ENCODE data around the gene CD302. TPM values are rescaled to one million over a fixed set of nuclear protein-coding genes. Genes with fewer than 3 reads are reported as not detected.
A peak's percentile ranks its signal among the peaks of the same experiment; 100 is the strongest.

CD302 gene
- total and polyA plus RNA-seq, 2 experiments from 2014 or later = 10.5 to 13.9 TPM

GRCh38 chr2:159759577-159759976 is 38.4 kb downstream of the CD302 start:
- no peak overlapping the region for H3K4me3 ChIP-seq
- H3K79me2 ChIP-seq (ENCODE audit: insufficient read depth) = peaks cover 98% of the 10 kb centered on the region
- H3K9me3 ChIP-seq (ENCODE audit: low read depth) = no peaks in the 10 kb centered on the region
- in situ Hi-C loops (cut with MboI) = no loop called here
- no peaks in the 10 kb centered on the region for H3K27me3 ChIP-seq (replicated peaks; ENCODE audit: insufficient read depth)
- H3K9me2 ChIP-seq (ENCODE audit: insufficient read depth) = no peaks in the 10 kb centered on the region
- no peak overlapping the region for H2AFZ ChIP-seq
- TF ChIP-seq EZH2 (IDR thresholded peaks at IDR 0.05; ENCODE audit: insufficient read depth, poor library complexity, severe bottlenecking) (no peak), EZH2phosphoT487 (IDR thresholded peaks at IDR 0.05; ENCODE audit: insufficient read depth, low read depth) (no peak)
- H3F3A ChIP-seq (ENCODE audit: insufficient read depth) = peaks cover 47% of the 10 kb centered on the region
- no peak overlapping the region for H3K9ac ChIP-seq
- H3K36me3 ChIP-seq (ENCODE audit: low read depth) = peaks cover 72% of the 10 kb centered on the region
- DNase-seq = no peak
- H3K27ac ChIP-seq = no peak overlapping the region
- no peak overlapping the region for H3K4me2 ChIP-seq (ENCODE audit: unreplicated experiment)
- peaks cover 9% of the 10 kb centered on the region; the same call in 1 of the 2 replicates for H4K20me1 ChIP-seq (ENCODE audit: insufficient read depth)
- WGBS, 2 experiments (ENCODE audit: low coverage in 1 of 2, low lambda C conversion rate in 2 of 2, missing lambda C conversion rate in 2 of 2) = 55 to 59% methylated on average over 3 of the region's 3 CpGs
- H3K4me1 ChIP-seq (ENCODE audit: insufficient read depth) = peaks cover 29% of the 10 kb centered on the region

DNA sequence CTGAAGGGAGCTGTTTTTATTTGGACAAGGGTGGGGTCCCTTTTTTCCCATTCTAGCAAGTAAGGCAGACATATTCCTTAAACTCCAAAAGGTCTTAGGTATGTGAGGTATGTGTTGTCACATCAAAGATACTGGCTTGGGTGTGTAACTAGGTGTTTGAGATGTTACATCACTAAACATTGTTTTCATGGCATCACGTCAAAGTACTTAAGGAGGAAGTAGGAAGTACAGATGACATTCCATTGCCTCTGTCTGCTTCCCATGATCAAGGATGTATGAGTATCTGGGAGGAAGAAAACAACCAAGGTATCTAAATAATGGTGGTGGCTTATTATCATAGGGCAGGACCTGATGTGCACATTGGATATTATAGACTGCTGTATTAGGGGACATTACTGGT is 39.3 kb downstream of the CD302 start:
- H3K9me2 ChIP-seq (ENCODE audit: insufficient read depth) = no peaks in the 10 kb centered on the region
- H3K9ac ChIP-seq = no peak overlapping the region
- WGBS, 2 experiments (ENCODE audit: low coverage in 1 of 2, low lambda C conversion rate in 2 of 2, missing lambda C conversion rate in 2 of 2) = 100% methylated on average over 1 of the region's 1 CpG
- H3K27ac ChIP-seq = no peak overlapping the region
- H3K4me1 ChIP-seq (ENCODE audit: insufficient read depth) = peaks cover 29% of the 10 kb centered on the region
- peaks cover 9% of the 10 kb centered on the region; the same call in 1 of the 2 replicates for H4K20me1 ChIP-seq (ENCODE audit: insufficient read depth)
- H3K36me3 ChIP-seq (ENCODE audit: low read depth) = peaks cover 73% of the 10 kb centered on the region
- peaks cover 55% of the 10 kb centered on the region for H3F3A ChIP-seq (ENCODE audit: insufficient read depth)
- in situ Hi-C loops (cut with MboI) = no loop called here
- no peaks in the 10 kb centered on the region for H3K9me3 ChIP-seq (ENCODE audit: low read depth)
- no peak overlapping the region for H3K4me2 ChIP-seq (ENCODE audit: unreplicated experiment)
- H3K79me2 ChIP-seq (ENCODE audit: insufficient read depth) = peaks cover 98% of the 10 kb centered on the region
- H3K4me3 ChIP-seq = no peak overlapping the region
- no peak overlapping the region for H2AFZ ChIP-seq
- peak; percentile 16 for DNase-seq
- no peaks in the 10 kb centered on the region for H3K27me3 ChIP-seq (replicated peaks; ENCODE audit: insufficient read depth)
- TF ChIP-seq EZH2 (IDR thresholded peaks at IDR 0.05; ENCODE audit: insufficient read depth, poor library complexity, severe bottlenecking) = no peak
- no peak for TF ChIP-seq EZH2phosphoT487 (IDR thresholded peaks at IDR 0.05; ENCODE audit: insufficient read depth, low read depth)

DNA sequence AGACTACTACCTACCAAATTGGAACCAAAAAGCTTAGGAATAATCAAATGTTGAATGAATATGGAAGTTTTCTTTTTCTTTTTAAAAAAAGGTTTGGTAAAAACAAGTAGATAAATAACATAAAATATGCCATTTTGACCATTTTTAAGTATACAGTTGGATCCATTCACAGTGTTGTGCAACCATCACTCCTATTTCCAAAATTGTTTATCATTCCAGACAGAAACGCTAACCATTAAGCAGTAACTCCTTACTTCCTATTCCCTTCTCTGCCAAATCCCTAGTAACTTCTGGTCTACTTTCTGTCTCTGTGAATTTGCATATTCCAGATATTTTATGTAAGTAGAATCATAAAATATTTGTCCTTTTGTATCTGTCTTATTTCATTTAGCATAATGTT is 39.8 kb downstream of the CD302 start:
- Histone ChIP-seq H3K4me2 (ENCODE audit: unreplicated experiment) (no peak overlapping the region), H3K4me3 (no peak overlapping the region), H3K4me1 (ENCODE audit: insufficient read depth) (peaks cover 29% of the 10 kb centered on the region), H3K36me3 (ENCODE audit: low read depth) (peaks cover 73% of the 10 kb centered on the region), H3K9ac (no peak overlapping the region), H3K9me3 (ENCODE audit: low read depth) (no peaks in the 10 kb centered on the region), H3K9me2 (ENCODE audit: insufficient read depth) (no peaks in the 10 kb centered on the region), H3F3A (ENCODE audit: insufficient read depth) (peaks cover 55% of the 10 kb centered on the region), H3K27ac (no peak overlapping the region), H4K20me1 (ENCODE audit: insufficient read depth) (peaks cover 9% of the 10 kb centered on the region; the same call in 1 of the 2 replicates), H3K27me3 (replicated peaks; ENCODE audit: insufficient read depth) (no peaks in the 10 kb centered on the region), H2AFZ (no peak overlapping the region), H3K79me2 (ENCODE audit: insufficient read depth) (peaks cover 98% of the 10 kb centered on the region)
- in situ Hi-C loops (cut with MboI) = no loop called here
- WGBS, 2 experiments (ENCODE audit: low coverage in 1 of 2, low lambda C conversion rate in 2 of 2, missing lambda C conversion rate in 2 of 2) = 3 to 15% methylated on average over 1 of the region's 1 CpG
- TF ChIP-seq EZH2 (IDR thresholded peaks at IDR 0.05; ENCODE audit: insufficient read depth, poor library complexity, severe bottlenecking) (no peak), EZH2phosphoT487 (IDR thresholded peaks at IDR 0.05; ENCODE audit: insufficient read depth, low read depth) (no peak)
- no peak for DNase-seq

- in situ Hi-C loops (cut with MboI) = no loop called here
- Histone ChIP-seq H3K36me3 (ENCODE audit: low read depth) (peaks cover 76% of the 10 kb centered on the region), H3K79me2 (ENCODE audit: insufficient read depth) (peaks cover 99% of the 10 kb centered on the region), H3K4me1 (ENCODE audit: insufficient read depth) (peaks cover 29% of the 10 kb centered on the region), H3K4me2 (ENCODE audit: unreplicated experiment) (no peak overlapping the region), H3K9me3 (ENCODE audit: low read depth) (no peaks in the 10 kb centered on the region), H3K27ac (peak overlapping the region; percentile 37), H3F3A (ENCODE audit: insufficient read depth) (peaks cover 68% of the 10 kb centered on the region), H3K9ac (no peak overlapping the region), H3K9me2 (ENCODE audit: insufficient read depth) (no peaks in the 10 kb centered on the region), H4K20me1 (ENCODE audit: insufficient read depth) (peaks cover 14% of the 10 kb centered on the region; the same call in 1 of the 2 replicates), H3K27me3 (replicated peaks; ENCODE audit: insufficient read depth) (no peaks in the 10 kb centered on the region), H2AFZ (no peak overlapping the region), H3K4me3 (no peak overlapping the region)
- peak; percentile 73 for DNase-seq
- TF ChIP-seq EZH2 (IDR thresholded peaks at IDR 0.05; ENCODE audit: insufficient read depth, poor library complexity, severe bottlenecking) (no peak), EZH2phosphoT487 (IDR thresholded peaks at IDR 0.05; ENCODE audit: insufficient read depth, low read depth) (no peak)
Observed at GRCh38 chr2:159755788-159756187, 42.2 kb downstream of the CD302 start.

- Histone ChIP-seq H3K9ac (no peak overlapping the region), H3K4me1 (ENCODE audit: insufficient read depth) (peaks cover 29% of the 10 kb centered on the region), H3K27me3 (replicated peaks; ENCODE audit: insufficient read depth) (no peaks in the 10 kb centered on the region), H3F3A (ENCODE audit: insufficient read depth) (peaks cover 61% of the 10 kb centered on the region), H3K9me2 (ENCODE audit: insufficient read depth) (no peaks in the 10 kb centered on the region), H3K27ac (no peak overlapping the region), H4K20me1 (ENCODE audit: insufficient read depth) (peaks cover 14% of the 10 kb centered on the region; the same call in 1 of the 2 replicates), H3K36me3 (ENCODE audit: low read depth) (peaks cover 76% of the 10 kb centered on the region), H3K4me3 (no peak overlapping the region), H2AFZ (no peak overlapping the region), H3K9me3 (ENCODE audit: low read depth) (no peaks in the 10 kb centered on the region), H3K79me2 (ENCODE audit: insufficient read depth) (peaks cover 100% of the 10 kb centered on the region), H3K4me2 (ENCODE audit: unreplicated experiment) (no peak overlapping the region)
- WGBS, 2 experiments (ENCODE audit: low coverage in 1 of 2, low lambda C conversion rate in 2 of 2, missing lambda C conversion rate in 2 of 2) = 100% methylated on average over 2 of the region's 2 CpGs
- DNase-seq = no peak
- in situ Hi-C loops (cut with MboI) = no loop called here
- no peak for TF ChIP-seq EZH2phosphoT487 (IDR thresholded peaks at IDR 0.05; ENCODE audit: insufficient read depth, low read depth)
- no peak for TF ChIP-seq EZH2 (IDR thresholded peaks at IDR 0.05; ENCODE audit: insufficient read depth, poor library complexity, severe bottlenecking)
Observed at GRCh38 chr2:159755014-159755413, 43.0 kb downstream of the CD302 start.

Data from GM23248 (cell line).